Epidermal melanocyte (primary cell): ENCODE measurements around the gene SYT7.
"Not testable (repeated sequence)": the region's sequence is repeated elsewhere in the genome, so short reads cannot be mapped to it uniquely, and the experiment has no call there.

Source experiments
- DNase-seq: peaks from one replicate; pipeline ENCODE4 v3.0.0; 2011; ENCODE audit warnings: low spot score; ENCODE audit not compliant: insufficient read length

The SYT7 gene

DNA sequence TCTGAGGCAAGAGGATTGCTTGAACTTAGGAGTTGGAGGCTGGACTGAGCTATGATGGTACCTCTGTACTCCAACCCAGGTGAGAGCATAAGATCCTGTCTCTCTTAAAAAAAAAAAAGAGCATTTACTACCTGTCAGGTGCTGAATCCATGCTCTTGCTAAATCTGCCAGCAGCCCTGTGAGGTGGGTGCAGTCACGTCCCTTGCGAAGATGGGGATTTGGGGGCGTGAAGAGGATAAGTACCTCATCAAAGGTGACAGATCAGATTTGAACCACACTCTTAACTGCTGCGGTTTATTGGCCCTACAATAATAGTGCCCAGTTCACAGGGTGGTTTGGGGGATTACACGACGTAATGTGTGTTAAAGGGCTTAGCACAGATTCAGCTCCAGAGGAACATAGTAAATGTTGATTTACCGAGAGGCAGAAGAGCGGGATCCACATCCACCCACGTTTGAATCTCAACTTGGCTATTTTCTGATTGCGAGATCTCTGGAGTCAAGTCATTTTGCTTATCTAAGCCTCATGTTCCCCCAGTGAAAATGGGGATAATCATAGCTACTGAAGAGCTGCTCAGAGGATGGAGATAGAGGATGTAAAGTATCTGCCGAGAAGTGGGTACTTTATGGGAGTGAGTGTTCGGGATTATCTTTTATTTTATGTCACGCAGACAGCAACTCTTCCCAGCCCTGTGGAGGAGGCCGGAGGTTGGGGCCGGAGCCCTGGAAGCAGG is 100.4 kb downstream of the SYT7 start:
- DNase-seq = no peak

DNA sequence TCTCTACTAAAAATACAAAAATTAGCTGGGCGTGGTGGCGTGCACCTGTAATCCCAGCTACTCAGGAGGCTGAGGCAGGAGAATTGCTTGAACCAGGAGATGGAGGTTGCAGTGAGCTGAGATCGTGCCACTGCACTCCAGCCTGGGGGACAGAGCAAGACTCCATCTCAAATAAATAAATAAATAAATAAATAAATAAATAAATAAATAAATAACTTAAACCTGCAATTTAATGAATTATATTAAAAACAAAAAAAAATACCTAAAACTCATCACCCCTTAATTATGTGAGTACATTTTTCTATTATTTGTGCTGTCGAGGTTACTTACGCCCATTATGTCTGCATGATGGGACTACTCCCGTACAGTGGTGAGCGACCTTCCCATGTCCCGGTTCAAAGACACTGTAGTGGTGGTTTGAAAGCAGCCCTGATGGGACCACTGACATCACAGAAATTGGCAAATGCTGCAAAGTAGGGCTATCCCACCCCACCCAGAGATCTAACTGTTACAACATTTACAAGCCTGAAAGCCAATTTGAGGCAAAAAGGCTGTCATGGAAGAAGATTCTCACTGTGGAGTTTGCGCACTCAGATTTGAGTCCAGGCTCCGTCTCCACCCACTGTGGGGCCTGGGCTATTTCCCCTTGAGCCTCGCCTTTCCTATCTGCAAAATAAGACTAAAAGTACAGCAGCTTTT is 101.4 kb downstream of the SYT7 start:
- not testable (repeated sequence) for DNase-seq

DNA sequence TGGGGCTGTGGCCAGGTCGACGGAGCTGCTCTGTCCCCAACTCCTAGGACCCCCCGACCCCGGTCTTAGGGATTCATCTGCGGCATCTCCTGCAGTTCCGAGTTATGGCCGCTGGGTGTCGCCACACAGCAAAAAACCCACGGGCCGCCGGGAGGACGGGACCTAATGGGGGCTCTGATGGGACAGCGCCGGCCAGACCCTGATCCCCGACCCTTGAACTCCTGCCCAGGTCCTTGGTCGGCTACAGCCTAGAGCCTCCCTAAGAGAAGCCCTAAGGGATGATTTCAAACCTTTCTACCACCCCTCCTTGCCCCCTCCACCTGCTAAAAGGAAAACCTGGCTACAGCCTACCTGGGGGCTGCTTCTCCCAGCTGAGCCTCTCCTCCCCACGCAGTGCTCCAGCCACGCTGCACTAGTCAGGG is 103.1 kb downstream of the SYT7 start:
- DNase-seq = no peak

DNA sequence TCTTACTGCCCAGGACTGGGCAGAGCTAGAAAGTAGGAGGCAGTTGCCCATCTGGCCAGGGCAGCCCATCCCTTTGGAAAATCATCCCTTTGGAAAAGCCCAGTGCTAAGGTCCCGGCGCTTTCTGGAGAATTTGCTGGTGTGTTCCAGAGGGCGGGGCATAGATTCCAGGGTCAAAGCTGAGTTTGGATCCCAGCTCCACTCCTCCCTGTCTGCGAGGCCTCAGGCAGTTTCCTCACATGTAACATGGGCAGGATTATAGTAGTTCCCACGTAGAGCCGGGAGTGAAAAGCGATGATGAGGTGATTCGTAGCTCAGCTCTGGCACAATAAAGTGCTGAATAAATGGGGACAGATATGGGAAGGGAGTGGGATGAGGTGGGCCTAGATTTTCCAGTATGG is 103.8 kb downstream of the SYT7 start:
- DNase-seq = no peak

DNA sequence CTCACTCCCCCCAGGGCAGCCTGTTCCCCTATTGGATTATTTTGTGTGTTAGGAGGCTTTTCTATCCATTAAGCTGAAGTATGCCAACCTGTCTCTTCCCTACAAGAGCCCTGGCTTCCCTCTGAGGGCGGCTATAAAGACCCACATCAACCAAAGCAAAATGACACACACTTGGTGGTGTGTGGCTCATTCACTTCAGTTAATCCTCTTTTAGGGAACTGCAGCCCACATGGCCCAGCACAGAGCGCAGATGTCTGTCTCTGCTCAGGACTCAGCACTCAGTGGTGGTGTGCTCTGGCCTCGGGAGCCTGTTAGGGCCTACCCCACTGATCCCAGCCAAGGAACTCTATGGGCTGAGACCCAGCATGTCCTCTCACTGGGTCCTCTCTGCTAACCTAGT is 104.5 kb downstream of the SYT7 start:
- DNase-seq = no peak

DNA sequence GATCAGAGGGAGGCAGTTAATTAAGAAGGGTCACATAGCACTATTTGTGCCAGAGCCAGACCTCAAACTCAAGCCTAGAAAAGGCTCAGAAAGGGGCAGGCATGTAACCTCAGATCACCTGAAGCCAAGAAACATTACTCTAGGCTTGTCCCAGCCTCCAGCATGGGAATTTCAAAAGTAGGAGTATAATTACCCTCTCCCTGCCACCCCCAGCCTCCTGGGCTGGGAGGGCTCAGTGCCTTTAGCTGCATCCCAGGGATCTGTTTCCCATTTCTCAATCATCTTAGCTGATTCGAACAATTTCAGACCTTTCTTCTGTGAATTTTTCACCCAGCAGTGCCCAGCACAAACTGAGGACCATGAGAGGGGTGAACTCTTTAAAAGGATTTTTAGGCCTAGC is 105.4 kb downstream of the SYT7 start:
- no peak for DNase-seq

DNA sequence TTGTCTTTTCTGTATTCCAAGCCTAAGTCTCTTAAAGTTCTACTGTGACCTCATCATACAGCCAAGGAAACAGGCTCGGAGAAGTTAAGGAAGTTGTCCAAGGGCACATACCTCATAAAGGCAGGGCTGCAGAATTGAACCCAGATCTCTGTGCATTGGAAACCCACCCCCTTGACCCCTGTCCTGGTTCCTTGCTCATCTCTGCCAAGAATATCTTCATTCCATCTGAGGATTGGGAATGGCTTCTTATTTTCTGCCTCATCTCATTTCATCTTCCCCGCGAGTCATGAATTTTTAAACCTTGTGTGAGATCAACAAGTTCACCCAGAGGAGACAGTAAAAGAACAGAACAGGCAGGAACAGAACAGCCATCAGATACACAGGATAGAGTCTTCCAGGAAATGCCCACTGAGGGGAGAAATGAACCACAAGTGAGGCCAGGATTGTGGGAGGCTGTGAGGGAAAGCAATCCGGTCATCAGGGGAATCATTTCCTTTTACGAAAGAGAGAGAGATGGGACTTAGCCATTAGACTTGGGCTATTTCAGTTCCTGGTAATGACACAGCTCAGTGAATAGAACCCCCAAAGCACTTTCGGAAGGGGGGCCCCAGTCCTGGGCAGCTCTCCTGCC is 106.7 kb downstream of the SYT7 start:
- DNase-seq = no peak

DNA sequence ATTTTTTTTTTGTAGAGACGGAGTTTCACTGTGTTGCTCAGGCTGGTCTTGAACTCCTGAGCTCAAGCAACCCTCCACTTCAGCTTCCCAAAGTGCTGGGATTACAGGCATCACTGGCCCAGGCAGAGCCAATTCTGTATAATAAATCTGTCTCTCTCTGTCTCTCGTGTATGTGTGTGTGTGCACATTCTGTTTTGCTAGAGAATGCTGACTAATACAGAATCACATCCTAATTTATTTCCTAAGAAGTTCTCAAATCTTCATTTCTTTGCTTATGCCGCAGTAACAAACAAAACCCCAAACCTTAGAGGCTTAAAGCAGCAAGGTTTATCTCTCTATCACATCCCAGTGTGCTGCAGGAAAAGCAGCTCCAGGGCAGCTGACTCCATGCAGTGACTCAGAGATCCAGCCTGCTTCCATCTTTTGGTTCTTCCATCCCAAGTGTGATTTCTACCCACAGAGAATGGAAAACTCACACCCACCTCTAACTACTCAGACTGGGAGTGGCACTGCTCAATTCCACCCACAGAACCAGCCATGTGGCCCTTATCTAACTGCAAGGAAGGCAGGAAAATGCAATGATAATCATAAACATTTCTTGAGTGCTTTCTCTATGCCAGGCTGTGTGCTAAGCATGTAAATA is 107.4 kb downstream of the SYT7 start:
- no peak for DNase-seq

DNA sequence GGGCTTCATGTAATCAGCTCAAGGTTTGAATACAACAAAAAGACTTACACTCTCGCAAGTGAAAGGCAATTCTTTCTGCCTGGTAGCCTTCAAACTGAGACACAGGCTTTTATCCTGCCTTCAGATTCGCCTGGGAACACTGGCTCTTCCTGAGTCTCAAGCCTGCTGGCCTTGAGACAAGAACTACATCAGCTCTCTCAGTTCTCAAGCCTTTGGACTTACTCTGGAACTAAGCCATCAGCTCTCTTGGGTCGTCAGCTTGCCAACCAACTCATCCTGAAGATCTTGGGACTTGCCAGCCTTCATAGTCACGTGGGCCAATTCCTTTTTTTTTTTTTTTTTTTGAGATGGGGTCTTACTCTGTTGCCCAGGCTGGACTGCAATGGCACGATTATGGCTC is 108.0 kb downstream of the SYT7 start:
- DNase-seq = no peak

DNA sequence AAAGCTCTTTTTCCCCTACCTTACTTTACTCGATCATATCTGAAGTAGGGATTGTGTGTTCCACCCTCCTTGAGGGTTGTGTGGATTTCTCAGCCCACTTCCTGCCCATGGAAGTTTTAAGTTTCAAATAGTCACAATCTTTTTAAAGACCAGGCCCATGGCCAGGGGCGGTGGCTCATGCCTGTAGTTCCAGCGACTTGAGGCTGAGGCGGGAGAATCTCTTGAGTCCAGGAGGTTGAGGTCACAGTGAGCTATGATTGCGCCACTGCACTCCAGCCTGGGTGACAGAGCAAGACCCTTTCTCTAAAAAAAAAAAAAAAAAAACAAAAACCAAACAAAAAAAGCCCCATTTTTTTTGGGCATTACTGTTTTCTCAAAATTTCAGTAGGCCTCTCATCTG is 108.6 kb downstream of the SYT7 start:
- no peak for DNase-seq

DNA sequence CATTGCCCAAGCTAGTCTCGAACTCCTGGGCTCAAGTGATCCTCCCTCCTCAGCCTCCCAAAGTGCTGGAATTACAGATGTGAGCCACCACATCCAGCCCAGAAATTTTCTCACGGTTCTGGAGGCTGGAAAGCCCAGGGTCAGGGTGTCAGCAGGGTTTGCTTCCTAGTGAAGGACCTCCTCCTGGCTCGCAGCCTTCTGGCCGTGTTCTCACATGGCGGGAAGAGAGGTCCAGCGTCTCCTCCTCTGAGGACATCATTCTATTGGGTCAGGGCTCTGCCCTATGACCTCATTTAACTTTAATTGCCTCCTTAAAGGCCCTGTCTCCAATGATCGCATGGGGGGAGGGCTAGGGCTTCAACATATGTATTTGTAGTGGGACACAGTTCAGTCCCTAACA is 112.9 kb downstream of the SYT7 start:
- DNase-seq = no peak

DNA sequence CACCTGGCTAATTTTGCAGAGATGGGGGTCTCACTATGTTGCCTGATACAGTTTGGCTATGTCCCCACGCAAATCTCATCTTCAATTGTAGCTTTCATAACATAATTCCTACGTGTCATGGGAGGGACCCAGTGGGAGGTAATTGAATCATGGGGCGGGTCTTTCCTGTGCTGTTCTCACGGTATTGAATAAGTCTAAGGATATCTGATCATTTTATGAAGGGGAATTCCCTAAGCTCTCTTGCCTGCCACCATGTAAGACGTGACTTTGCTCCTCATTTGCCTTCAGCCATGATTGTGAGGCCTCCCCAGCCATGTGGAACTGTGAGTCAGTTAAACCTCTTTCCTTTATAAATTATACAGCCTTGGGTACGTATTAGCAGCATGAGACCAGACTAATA is 113.3 kb downstream of the SYT7 start:
- DNase-seq = not testable (repeated sequence)
